H1 (cell line): ENCODE results near the gene MAST2. TPM values are rescaled to one million over a fixed set of nuclear protein-coding genes. Genes with fewer than 3 reads are reported as not detected.

Source experiments
- CTCF ChIA-PET: fragments of 300-600 bp; sonication (Branson Sonifier 250); formaldehyde crosslinking; loops from one replicate; lab custom pipeline; 2021; ENCODE audit not compliant: partially characterized antibody; lab: Charles Lee
- POLR2A ChIA-PET: fragments of 300-600 bp; sonication (Branson Sonifier 250); formaldehyde crosslinking; loops from one replicate; lab custom pipeline; 2021; ENCODE audit warnings: inconsistent platforms; ENCODE audit not compliant: partially characterized antibody; lab: Charles Lee
- DNase-seq, 2 experiments: peaks; one replicate each; pipeline versions ENCODE4 v3.0.0 to v3.0.0-alpha.2; 2010 to 2022; ENCODE audit warnings: low spot score in 2 of 2, low read depth in 1 of 2, mixed read lengths in 1 of 2
- FAIRE-seq: peaks from 2 replicates; lab custom pipeline; 2011; peaks lifted over from hg19 to GRCh38; lab: Jason Lieb, UNC
- H2AFZ ChIP-seq: 2 replicates; pipeline ENCODE4 v1.8.1; 2012; ENCODE audit warnings: low read length, inconsistent platforms
- H2AK5ac ChIP-seq: 2 replicates; pipeline ENCODE4 v1.6.1; 2013; ENCODE audit warnings: low read depth, low read length
- H2BK120ac ChIP-seq: replicated peaks from 2 replicates; pipeline ENCODE3; 2013; ENCODE audit warnings: low read depth, low read length, inconsistent platforms
- H2BK12ac ChIP-seq: 2 replicates; pipeline ENCODE4 v1.6.1; 2013; ENCODE audit warnings: low read depth, low read length
- H2BK15ac ChIP-seq: 2 replicates; pipeline ENCODE4 v1.6.1; 2013; ENCODE audit warnings: low read length
- H2BK20ac ChIP-seq: 2 replicates; pipeline ENCODE4 v1.6.1; 2013; ENCODE audit warnings: low read length
- H2BK5ac ChIP-seq: 2 replicates; pipeline ENCODE4 v1.6.1; 2013; ENCODE audit warnings: low read depth, low read length
- H3K14ac ChIP-seq: 2 replicates; pipeline ENCODE4 v1.6.1; 2013; ENCODE audit warnings: inconsistent platforms; ENCODE audit not compliant: insufficient read length
- H3K18ac ChIP-seq: 2 replicates; pipeline ENCODE4 v1.6.1; 2013; ENCODE audit warnings: low read length; ENCODE audit errors: extremely low read depth
- H3K23ac ChIP-seq: 2 replicates; pipeline ENCODE4 v1.6.1; 2013; ENCODE audit warnings: inconsistent platforms; ENCODE audit not compliant: insufficient read length
- H3K23me2 ChIP-seq: 2 replicates; pipeline ENCODE4 v1.6.1; 2013; ENCODE audit warnings: low read depth, low read length
- H3K27ac ChIP-seq: 2 replicates; pipeline ENCODE4 v1.6.1; 2011; ENCODE audit warnings: low read depth, low read length, inconsistent platforms
- H3K27me3 ChIP-seq, 4 experiments: replicated peaks in 1 of 4; 1 replicate in 1 of 4; 2 replicates in 3 of 4; pipeline versions ENCODE4 v1.6.1 to v1.8.1; 2011 to 2013; ENCODE audit warnings: low read length in 3 of 4, mild to moderate bottlenecking in 3 of 4, inconsistent platforms in 2 of 4, mixed read lengths in 2 of 4, moderate library complexity in 1 of 4; ENCODE audit not compliant: control insufficient read depth in 3 of 4, insufficient read depth in 3 of 4; ENCODE audit errors: extremely low read depth in 1 of 4
- H3K36me3 ChIP-seq, 4 experiments: 2 replicates each; pipeline versions ENCODE4 v1.6.1 to v1.8.1; 2011 to 2013; ENCODE audit warnings: mild to moderate bottlenecking in 4 of 4, low read length in 3 of 4, moderate library complexity in 2 of 4, control low read depth in 1 of 4, inconsistent platforms in 1 of 4; ENCODE audit not compliant: insufficient read depth in 4 of 4, control insufficient read depth in 2 of 4
- H3K4ac ChIP-seq: replicated peaks from 2 replicates; pipeline ENCODE3; 2013; ENCODE audit warnings: low read length, low read depth, mixed read lengths, inconsistent platforms; ENCODE audit not compliant: insufficient read length
- H3K4me1 ChIP-seq, 4 experiments: replicated peaks in 1 of 4; 1 replicate in 1 of 4; 2 replicates in 3 of 4; pipeline versions ENCODE4 v1.6.1 to v1.8.1; 2011 to 2013; ENCODE audit warnings: low read length in 3 of 4, inconsistent platforms in 2 of 4, mixed read lengths in 1 of 4; ENCODE audit not compliant: insufficient read depth in 4 of 4, control insufficient read depth in 3 of 4
- H3K4me2 ChIP-seq, 2 experiments: 2 replicates each; pipeline versions ENCODE4 v1.6.1 to v1.8.1; 2011 to 2013; ENCODE audit warnings: low read depth in 2 of 2, low read length in 2 of 2, control low read depth in 1 of 2, inconsistent platforms in 1 of 2, mild to moderate bottlenecking in 1 of 2; ENCODE audit not compliant: insufficient read depth in 1 of 2
- H3K4me3 ChIP-seq, 4 experiments: fragments of 200-600, 300-600 bp in 1 of 4; sonication (generic), shearing (Covaris generic), sonication (Bioruptor Twin) in 1 of 4; 2 replicates each; pipeline versions ENCODE4 v1.5.1 to v1.8.1; 2011 to 2016; ENCODE audit warnings: low read length in 4 of 4, low read depth in 3 of 4, control low read depth in 2 of 4, inconsistent platforms in 2 of 4, mild to moderate bottlenecking in 2 of 4, mixed read lengths in 1 of 4, moderate library complexity in 1 of 4; ENCODE audit not compliant: insufficient read depth in 2 of 4; ENCODE audit errors: extremely low read depth in 1 of 4
- H3K56ac ChIP-seq: replicated peaks from 2 replicates; pipeline ENCODE3; 2013; ENCODE audit warnings: low read depth, mild to moderate bottlenecking, mixed read lengths, low read length, inconsistent platforms; ENCODE audit not compliant: insufficient read length
- H3K79me1 ChIP-seq: 2 replicates; pipeline ENCODE4 v1.6.1; 2013; ENCODE audit warnings: low read depth, low read length, control low read depth
- H3K79me2 ChIP-seq, 2 experiments: 2 replicates each; pipeline versions ENCODE4 v1.6.1 to v1.8.1; 2012 to 2013; ENCODE audit warnings: low read length in 2 of 2, mild to moderate bottlenecking in 2 of 2, inconsistent platforms in 1 of 2; ENCODE audit not compliant: insufficient read depth in 2 of 2, control insufficient read depth in 1 of 2
- H3K9ac ChIP-seq, 4 experiments: replicated peaks in 1 of 4; 1 replicate in 1 of 4; 2 replicates in 3 of 4; pipeline versions ENCODE4 v1.6.1 to v1.8.1; 2011 to 2013; ENCODE audit warnings: low read depth in 3 of 4, low read length in 3 of 4, control low read depth in 2 of 4, mild to moderate bottlenecking in 2 of 4, moderate library complexity in 2 of 4, inconsistent platforms in 1 of 4; ENCODE audit errors: extremely low read depth in 1 of 4
- H3K9me3 ChIP-seq, 2 experiments: 2 replicates each; pipeline versions ENCODE4 v1.6.1 to v1.8.1; 2012 to 2013; ENCODE audit warnings: mild to moderate bottlenecking in 2 of 2, moderate library complexity in 2 of 2, control low read depth in 1 of 2, inconsistent platforms in 1 of 2, low read depth in 1 of 2, low read length in 1 of 2, mixed read lengths in 1 of 2; ENCODE audit not compliant: insufficient read depth in 2 of 2
- H4K20me1 ChIP-seq, 2 experiments: replicated peaks in 1 of 2; 2 replicates each; pipeline versions ENCODE3 to v1.8.1; 2011 to 2013; ENCODE audit warnings: inconsistent platforms in 2 of 2, low read length in 2 of 2, mild to moderate bottlenecking in 1 of 2; ENCODE audit not compliant: insufficient read depth in 2 of 2, control insufficient read depth in 1 of 2
- H4K5ac ChIP-seq: 2 replicates; pipeline ENCODE4 v1.6.1; 2013; ENCODE audit warnings: low read length, low read depth, mixed read lengths, inconsistent platforms; ENCODE audit not compliant: insufficient read length
- H4K8ac ChIP-seq: 2 replicates; pipeline ENCODE4 v1.8.0; 2013; ENCODE audit warnings: mild to moderate bottlenecking, moderate library complexity, low read length, inconsistent platforms; ENCODE audit not compliant: insufficient read depth; ENCODE audit errors: extremely low read depth
- H4K91ac ChIP-seq: replicated peaks from 2 replicates; pipeline ENCODE3; 2013; ENCODE audit warnings: low read length, mixed read lengths, inconsistent platforms; ENCODE audit not compliant: insufficient read length
- BACH1 ChIP-seq: IDR thresholded peaks from 2 replicates; pipeline ENCODE4 v1.6.1; 2012; ENCODE audit warnings: low read length, improper control_type of control experiment
- EP300 ChIP-seq, 2 experiments: IDR thresholded peaks; 1 replicate in 1 of 2; 2 replicates in 1 of 2; pipeline ENCODE4 v1.6.1; 2011 to 2012; ENCODE audit warnings: low read depth in 2 of 2, low read length in 2 of 2, mild to moderate bottlenecking in 2 of 2, borderline replicate concordance in 1 of 2, inconsistent platforms in 1 of 2, moderate library complexity in 1 of 2
- FOSL1 ChIP-seq: IDR thresholded peaks from 2 replicates; pipeline ENCODE4 v1.6.1; 2011; ENCODE audit warnings: mild to moderate bottlenecking, low read depth, low read length, moderate library complexity; ENCODE audit not compliant: insufficient read depth
- HDAC6 ChIP-seq: IDR thresholded peaks from one replicate; pipeline ENCODE4 v1.7.1; 2012; ENCODE audit warnings: low read depth, mild to moderate bottlenecking, inconsistent platforms, low read length, moderate library complexity
- KDM1A ChIP-seq: fragments of 200-600, 300-600 bp; sonication (generic); IDR thresholded peaks from 2 replicates; pipeline ENCODE4 v1.7.1; 2016; ENCODE audit warnings: mild to moderate bottlenecking, low read length, borderline replicate concordance
- POLR2A ChIP-seq, 2 experiments: IDR thresholded peaks; 1 replicate in 1 of 2; 2 replicates in 1 of 2; pipeline ENCODE4 v1.6.1; 2011; ENCODE audit warnings: low read depth in 2 of 2, low read length in 2 of 2, mild to moderate bottlenecking in 2 of 2; ENCODE audit errors: control extremely low read depth in 1 of 2
- POU5F1 ChIP-seq: IDR thresholded peaks from 2 replicates; pipeline ENCODE4 v1.6.1; 2011; ENCODE audit warnings: low read depth, mild to moderate bottlenecking, low read length, moderate library complexity
- SIN3A ChIP-seq, 2 experiments: IDR thresholded peaks in 1 of 2; conservative IDR thresholded peaks in 1 of 2; 2 replicates each; pipeline ENCODE4 v1.6.1; 2011 to 2012; ENCODE audit warnings: low read length in 2 of 2, improper control_type of control experiment in 1 of 2, low read depth in 1 of 2, mild to moderate bottlenecking in 1 of 2
- SIX5 ChIP-seq: IDR thresholded peaks from 2 replicates; pipeline ENCODE4 v1.6.1; 2011; ENCODE audit warnings: mild to moderate bottlenecking, low read depth, low read length
- SP4 ChIP-seq: IDR thresholded peaks from 2 replicates; pipeline ENCODE4 v1.6.1; 2012; ENCODE audit warnings: low read length, inconsistent platforms
- TCF12 ChIP-seq: IDR thresholded peaks from 2 replicates; pipeline ENCODE4 v1.6.1; 2011; ENCODE audit warnings: low read depth, mild to moderate bottlenecking, low read length
- YY1 ChIP-seq: IDR thresholded peaks from 2 replicates; pipeline ENCODE4 v1.6.1; 2011; ENCODE audit warnings: low read depth, mild to moderate bottlenecking, low read length
- WGBS, 2 experiments: shearing (Covaris generic) in 1 of 2; methylation state at CpG; one replicate each; pipeline versions ENCODE4 v1.1.6 to v1.1.7; 2013 to 2015; ENCODE audit warnings: low lambda C conversion rate in 2 of 2, mixed read lengths in 2 of 2, inconsistent platforms in 1 of 2, low coverage in 1 of 2, missing lambda C conversion rate in 1 of 2; ENCODE audit not compliant: insufficient replicate concordance in 2 of 2, insufficient coverage in 1 of 2, insufficient read length in 1 of 2; ENCODE audit errors: extremely low coverage in 1 of 2, missing lambda C conversion rate in 1 of 2; 5-methylcytosine and 5-hydroxymethylcytosine counted together
- polyA plus RNA-seq, 7 experiments: library from polyadenylated mRNA; depleted of rRNA in 3 of 7; stranded (reverse) in 5 of 7; unstranded in 2 of 7; fragments of >200 nt in 5 of 7; fragments of 200-250 nt in 2 of 7; gene quantifications; 1 replicate in 5 of 7; 2 replicates in 1 of 7; 4 replicates in 1 of 7; pipeline versions ENCODE4 v1.2.1 to v1.2.3, GENCODE V29; 2011 to 2013; ENCODE audit warnings: missing spikeins in 2 of 7, mixed read lengths in 2 of 7
- total RNA-seq: library from RNA; stranded (reverse); fragmentation: NEBNext Ultra II Directional; extraction: Animal tissue kit (Norgen Biotek cat#: 25700); gene quantifications from 2 replicates; pipeline ENCODE4 v1.2.1, GENCODE V29; 2021

Gene MAST2
- total and polyA plus RNA-seq, 2 of the 8 experiments (the other 6 are each of a cell fraction or from before 2014, with no cell fraction given) = 20.5 to 35.4 TPM

DNA sequence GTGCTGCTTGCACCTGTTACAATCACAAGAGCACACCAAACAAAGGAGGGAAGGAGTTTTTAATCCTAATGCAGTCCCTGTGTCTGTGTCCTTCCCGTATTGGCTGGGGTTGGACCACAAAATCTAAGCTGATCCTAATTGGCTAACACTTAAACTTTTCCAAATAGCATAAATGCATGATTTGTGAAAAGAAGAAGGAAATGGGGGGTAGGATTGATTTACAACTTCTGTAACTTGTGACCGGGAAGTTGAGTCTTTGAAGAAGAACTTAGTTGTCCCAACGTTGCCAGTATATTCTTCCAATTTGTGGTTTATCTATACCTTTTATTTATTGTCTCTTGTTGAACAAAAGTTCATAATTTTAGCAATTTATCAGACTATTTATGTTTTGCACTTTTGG is 41.1 kb upstream of the MAST2 start:
- TF ChIP-seq KDM1A (no peak), FOSL1 (no peak), SIX5 (no peak), SP4 (no peak), HDAC6 (no peak), POLR2A (IDR thresholded peaks at IDR 0.05; ENCODE audit: control extremely low read depth in 1 of 2, low read depth in 2 of 2, low read length in 2 of 2) (no peak), TCF12 (no peak), POU5F1 (no peak), SIN3A (conservative IDR thresholded peaks at IDR 0.05 in 1 of 2, IDR thresholded peaks at IDR 0.05 in 1 of 2; ENCODE audit: low read depth in 1 of 2, low read length in 2 of 2) (no peak), YY1 (no peak), EP300 (IDR thresholded peaks at IDR 0.05; ENCODE audit: borderline replicate concordance in 1 of 2, low read depth in 2 of 2, low read length in 2 of 2) (no peak), BACH1 (no peak)
- TF ChIP-seq, all 59 proteins: peak for 0
- Histone ChIP-seq H4K20me1 (no peaks in the 10 kb centered on the region), H2BK20ac (no peak overlapping the region), H3K27ac (no peak overlapping the region), H3K18ac (no peak overlapping the region), H3K79me2 (no peaks in the 10 kb centered on the region), H3K56ac (no peak overlapping the region), H4K91ac (no peak overlapping the region), H4K5ac (no peak overlapping the region), H3K4ac (no peak overlapping the region), H2AK5ac (no peak overlapping the region), H3K14ac (no peak overlapping the region), H2BK120ac (no peak overlapping the region), H2AFZ (no peak overlapping the region), H2BK12ac (no peak overlapping the region), H3K36me3 (no peaks in the 10 kb centered on the region), H3K27me3 (no peaks in the 10 kb centered on the region), H3K9ac (no peak overlapping the region), H3K4me3 (no peak overlapping the region), H3K4me2 (no peak overlapping the region), H3K23ac (no peak overlapping the region), H3K4me1 (no peaks in the 10 kb centered on the region), H3K79me1 (no peaks in the 10 kb centered on the region), H3K23me2 (no peaks in the 10 kb centered on the region), H4K8ac (no peak overlapping the region), H2BK5ac (no peak overlapping the region), H3K9me3 (no peaks in the 10 kb centered on the region), H2BK15ac (no peak overlapping the region)
- ChIA-PET CTCF (no interaction called here), POLR2A (no interaction called here)
- DNase-seq (no peak), FAIRE-seq (no peak)
- WGBS, 2 experiments = 85% methylated on average over 3 of the region's 3 CpGs; no CpG with 5 or more reads in 1 of the 2 experiments
